ENCODE measurements around the gene KRTAP4-4.

GRCh38 chr17:41151525-41151924, 9.0 kb downstream of the KRTAP4-4 start:
- TF ChIP-seq POLR2A (IDR thresholded peaks at IDR 0.05; ENCODE audit: low read depth) (no peak), EP300 (IDR thresholded peaks at IDR 0.05) (no peak), POLR2AphosphoS5 (IDR thresholded peaks at IDR 0.05) (no peak)
- TF ChIP-seq, protein P1, sequence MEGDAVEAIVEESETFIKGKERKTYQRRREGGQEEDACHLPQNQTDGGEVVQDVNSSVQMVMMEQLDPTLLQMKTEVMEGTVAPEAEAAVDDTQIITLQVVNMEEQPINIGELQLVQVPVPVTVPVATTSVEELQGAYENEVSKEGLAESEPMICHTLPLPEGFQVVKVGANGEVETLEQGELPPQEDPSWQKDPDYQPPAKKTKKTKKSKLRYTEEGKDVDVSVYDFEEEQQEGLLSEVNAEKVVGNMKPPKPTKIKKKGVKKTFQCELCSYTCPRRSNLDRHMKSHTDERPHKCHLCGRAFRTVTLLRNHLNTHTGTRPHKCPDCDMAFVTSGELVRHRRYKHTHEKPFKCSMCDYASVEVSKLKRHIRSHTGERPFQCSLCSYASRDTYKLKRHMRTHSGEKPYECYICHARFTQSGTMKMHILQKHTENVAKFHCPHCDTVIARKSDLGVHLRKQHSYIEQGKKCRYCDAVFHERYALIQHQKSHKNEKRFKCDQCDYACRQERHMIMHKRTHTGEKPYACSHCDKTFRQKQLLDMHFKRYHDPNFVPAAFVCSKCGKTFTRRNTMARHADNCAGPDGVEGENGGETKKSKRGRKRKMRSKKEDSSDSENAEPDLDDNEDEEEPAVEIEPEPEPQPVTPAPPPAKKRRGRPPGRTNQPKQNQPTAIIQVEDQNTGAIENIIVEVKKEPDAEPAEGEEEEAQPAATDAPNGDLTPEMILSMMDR (IDR thresholded peaks at IDR 0.05) = no peak
